DOHH2 (cell line): ENCODE measurements around the gene CEP131.

Source experiments
- EZH2phosphoT487 ChIP-seq: fragments of 200-600 bp; sonication (generic); IDR thresholded peaks from 2 replicates; pipeline ENCODE4 v1.6.1; 2017; ENCODE audit warnings: borderline replicate concordance, mild to moderate bottlenecking, antibody characterized with exemption, low read length, moderate library complexity, mixed read lengths
- TF ChIP-seq, protein P1 (sequence below): fragments of 200-600 bp; sonication (generic); IDR thresholded peaks from one replicate; pipeline ENCODE4 v1.5.1; 2014; ENCODE audit warnings: antibody characterized with exemption, mild to moderate bottlenecking, low read depth, low read length; ENCODE audit not compliant: poor library complexity, severe bottlenecking

DNA sequence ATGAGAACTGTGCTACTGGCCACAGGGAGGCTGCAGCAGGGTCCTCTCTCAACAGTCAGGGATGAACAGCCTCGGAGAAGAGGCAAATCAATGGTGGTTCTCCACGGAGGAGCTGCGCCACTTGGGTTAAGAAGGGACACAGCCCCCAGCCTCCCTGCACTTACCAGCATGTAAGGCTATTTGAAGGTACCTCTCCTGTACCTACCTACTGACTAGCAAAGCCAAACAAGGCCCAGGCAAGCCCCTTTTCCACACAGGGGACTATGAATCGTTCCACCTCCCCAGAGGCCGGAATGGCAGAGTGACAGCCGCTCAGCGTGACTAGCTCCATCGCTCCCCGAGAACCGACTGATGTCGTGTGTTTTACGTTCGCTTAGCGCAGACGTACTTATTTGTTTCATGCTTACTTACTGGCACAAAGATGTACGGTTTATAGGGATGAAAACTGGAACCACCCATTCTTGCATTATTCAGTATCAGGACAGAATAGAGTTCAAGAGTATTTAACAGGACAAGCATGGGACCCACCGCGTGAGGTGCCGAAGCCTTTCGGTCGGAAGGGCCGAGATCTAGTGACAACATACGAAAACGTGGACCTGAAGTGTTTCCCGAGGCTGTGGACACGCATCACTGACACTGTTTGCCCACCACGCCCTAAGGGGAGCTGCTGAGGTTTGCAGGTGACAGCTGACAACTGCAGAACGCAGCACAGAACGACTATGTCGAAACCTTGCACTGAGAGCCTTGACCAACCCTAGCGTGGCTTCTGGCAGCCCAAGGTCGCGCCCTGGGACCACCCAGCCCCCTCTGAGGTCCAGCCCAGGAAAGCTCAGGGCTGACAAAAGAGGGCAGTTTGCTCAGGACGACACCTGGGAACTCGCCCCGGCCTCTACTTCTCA, 15.1 kb upstream of the CEP131 start:
- TF ChIP-seq, protein P1, sequence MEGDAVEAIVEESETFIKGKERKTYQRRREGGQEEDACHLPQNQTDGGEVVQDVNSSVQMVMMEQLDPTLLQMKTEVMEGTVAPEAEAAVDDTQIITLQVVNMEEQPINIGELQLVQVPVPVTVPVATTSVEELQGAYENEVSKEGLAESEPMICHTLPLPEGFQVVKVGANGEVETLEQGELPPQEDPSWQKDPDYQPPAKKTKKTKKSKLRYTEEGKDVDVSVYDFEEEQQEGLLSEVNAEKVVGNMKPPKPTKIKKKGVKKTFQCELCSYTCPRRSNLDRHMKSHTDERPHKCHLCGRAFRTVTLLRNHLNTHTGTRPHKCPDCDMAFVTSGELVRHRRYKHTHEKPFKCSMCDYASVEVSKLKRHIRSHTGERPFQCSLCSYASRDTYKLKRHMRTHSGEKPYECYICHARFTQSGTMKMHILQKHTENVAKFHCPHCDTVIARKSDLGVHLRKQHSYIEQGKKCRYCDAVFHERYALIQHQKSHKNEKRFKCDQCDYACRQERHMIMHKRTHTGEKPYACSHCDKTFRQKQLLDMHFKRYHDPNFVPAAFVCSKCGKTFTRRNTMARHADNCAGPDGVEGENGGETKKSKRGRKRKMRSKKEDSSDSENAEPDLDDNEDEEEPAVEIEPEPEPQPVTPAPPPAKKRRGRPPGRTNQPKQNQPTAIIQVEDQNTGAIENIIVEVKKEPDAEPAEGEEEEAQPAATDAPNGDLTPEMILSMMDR, result no peak
- no peak for TF ChIP-seq EZH2phosphoT487
